Stimulated activated CD8-positive, alpha-beta memory T cell treated with anti-CD3 and anti-CD28 coated beads, Interleukin-12 subunit alpha, Interleukin-12 subunit beta, amount 100 ng/mL, for 24 hours (primary cell): ENCODE data around the gene AKT3.

Experiments used
- DNase-seq: peaks from one replicate; pipeline ENCODE4 v3.0.0-alpha.2; 2020; ENCODE audit errors: extremely low read depth

The AKT3 gene

DNA sequence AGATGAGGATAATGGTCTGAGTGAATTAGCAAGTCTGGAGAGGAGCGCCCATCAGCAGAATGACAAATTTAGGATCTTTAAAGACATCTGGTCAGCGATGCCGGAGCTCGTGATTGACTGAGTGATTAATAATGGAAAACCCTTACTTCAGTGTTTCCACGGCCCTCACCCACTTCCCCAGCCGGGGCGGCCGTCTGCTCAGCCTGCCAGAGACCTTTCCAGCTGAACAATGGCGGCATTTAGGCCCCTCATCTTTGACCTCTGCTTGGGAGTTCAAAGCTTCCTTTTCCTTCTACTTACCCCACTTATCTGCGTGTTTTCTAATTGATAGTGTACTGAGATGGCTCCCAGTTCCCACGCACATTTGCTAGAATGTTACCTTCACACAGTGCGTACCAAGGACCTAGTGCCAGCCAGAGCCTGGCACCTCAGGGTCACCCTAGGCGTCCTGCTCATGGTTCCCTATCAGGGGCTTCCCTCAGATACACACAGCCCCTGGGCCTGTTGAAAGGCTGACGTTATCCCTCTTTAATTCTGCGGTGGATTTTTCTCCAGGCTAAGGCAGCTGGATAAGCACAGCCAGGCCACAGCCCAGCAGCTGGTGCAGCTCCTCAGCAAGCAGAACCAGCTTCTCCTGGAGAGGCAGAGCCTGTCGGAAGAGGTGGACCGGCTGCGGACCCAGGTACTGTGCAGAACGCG is 361.4 kb downstream of the AKT3 start:
- no peak for DNase-seq

DNA sequence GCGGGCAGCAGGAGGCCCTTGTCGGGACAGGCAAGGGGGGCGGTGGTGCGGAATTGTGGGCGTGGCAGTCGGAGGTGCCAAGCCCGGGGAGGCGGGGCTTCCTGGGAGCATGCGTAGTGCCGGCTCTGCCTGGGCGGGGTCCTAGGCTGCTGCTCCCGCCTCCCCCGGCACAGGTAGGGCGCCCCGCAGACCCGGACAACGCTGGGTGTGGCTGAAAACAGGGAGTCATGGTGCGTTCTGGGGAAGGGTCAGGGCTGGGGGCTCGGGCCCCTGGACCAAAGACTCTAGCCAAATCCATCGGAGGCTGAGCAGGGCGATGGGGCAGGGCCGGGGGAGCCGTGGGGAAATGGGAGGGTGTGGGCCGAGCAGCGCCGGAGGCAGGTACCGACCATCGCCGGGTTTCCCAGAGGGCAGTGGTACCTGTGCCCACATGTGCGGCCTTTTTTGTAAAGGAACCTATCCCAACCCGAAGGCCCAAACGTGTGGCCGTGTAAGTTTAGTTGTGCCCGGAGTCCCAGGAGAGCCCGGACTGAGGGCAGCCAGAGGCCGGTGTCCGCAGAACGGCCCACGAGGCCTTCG is 362.3 kb downstream of the AKT3 start:
- no peak for DNase-seq

DNA sequence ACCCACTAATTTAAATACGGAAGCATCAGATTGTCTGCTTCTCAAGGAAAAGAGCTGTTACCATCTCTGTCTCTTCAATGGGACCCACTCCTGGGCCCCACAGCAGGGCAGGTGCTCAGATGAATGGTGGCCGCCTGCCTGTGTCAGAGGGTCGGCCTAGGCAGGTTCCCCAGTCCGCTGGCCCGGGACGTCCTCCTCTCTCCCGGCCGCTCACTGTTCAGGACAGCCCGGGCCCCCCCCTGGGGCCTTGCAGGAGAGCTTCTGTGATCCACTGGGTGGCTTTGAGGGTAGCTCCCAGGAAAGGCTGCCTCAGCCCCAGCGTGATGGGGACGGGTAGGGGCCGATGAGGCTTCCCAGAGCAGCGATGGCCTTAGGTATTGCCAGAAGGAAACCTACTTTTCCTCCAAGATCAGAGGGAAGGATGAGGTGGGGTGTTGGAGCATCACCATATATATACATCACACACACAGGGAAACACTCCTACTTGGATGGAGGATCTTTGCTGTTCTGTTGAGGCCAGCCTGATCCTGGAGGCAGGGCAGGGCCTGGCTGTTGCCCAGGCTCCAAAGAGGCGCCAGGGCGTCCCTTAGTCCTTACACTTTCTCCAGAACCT is 362.9 kb downstream of the AKT3 start:
- no peak for DNase-seq

DNA sequence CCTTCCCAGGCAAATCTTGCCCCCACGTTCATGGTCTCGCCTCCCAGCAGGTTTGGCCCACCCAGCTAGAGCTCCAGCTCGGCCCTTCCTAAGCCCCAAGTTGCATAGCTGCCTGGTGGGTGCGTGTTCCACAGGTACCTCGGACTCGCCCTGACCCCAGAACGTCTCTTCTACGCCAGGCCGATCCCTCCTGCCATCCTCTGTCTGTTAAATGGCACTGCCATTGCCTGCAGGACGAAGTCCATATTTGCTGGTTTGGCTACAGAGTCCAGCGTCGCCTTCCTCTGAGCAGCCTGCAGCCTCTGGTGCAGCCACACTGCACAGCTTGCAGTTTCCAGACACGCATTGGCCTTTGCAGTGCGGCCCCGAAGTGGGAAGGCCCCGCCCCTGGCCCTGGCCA is 366.1 kb downstream of the AKT3 start:
- DNase-seq, result no peak

DNA sequence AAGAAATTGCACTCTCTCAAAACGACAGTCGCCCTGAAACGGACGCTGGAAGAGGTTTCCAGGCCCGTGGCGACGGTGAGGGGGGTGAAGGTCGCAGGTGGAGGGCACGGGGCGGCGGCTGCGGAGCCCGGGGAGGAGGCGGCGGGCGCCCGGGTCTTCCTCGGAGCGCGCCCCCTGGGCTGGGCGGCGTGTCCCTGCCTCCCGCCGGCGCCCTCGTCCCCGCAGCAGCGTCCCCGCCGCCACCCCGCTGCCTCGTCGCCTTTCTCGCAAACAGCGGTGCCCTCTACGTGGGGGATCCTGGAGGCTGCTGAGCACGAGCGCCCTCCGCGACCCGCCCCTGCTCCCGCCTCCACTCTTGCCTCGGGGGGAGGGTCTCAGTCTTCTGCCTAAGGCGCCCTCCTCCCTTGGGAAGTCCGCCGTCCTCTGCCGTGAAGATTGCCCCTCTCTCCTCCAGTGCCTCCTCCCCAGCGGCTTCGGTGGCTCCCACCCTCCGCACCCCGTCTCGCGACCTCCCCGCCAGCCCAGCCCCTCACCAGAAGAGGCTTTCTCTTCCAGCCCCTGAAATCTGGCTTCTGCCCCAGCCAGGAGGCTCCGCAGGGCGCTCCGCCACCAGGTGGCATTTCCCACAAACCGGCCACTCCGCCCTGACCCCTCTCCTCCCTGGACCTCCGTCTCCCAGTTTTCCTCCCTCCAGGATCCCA is 366.8 kb downstream of the AKT3 start:
- DNase-seq, result no peak

DNA sequence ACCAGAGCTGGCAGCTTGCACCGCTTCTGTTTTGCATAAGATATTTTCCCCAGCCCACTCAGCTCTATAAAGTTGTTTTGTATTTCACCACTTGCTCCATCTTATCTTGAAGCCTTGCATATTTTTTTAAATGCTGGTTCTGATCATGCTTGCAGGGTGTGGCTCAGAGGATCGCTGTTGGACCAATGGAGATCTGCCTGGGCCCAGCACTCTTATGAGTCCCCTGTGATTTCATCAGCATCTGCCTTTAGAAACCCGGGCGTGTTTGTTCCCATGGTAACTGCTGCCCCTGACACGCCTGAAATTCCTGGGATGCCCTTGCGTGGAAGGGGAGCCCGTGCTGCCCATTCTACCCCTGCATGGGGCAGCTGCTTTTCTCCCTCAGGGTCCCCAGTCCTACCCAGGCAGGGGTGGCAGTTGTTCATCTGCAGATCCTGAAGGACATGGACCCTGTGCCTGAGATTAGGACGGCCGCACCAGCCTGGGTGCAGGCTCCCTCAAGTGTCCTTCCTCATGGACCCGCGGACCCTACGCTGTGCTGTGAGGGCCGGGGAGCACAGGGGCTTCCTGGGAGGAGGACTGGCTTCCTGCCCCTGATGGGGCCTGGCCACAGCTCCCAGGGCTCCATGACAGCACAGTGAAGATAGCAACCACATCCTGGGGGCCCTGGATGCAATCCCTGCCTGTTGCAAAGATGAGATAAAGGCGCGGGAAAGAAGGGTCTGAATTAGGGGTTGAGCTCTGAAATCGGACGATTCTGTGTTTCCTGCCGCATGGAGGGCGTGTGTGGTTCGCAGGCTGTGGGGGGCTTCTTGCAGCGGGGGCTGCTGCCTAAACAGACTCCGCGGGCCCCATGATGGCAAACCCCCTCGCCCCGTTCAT is 367.7 kb downstream of the AKT3 start:
- DNase-seq, result no peak

DNA sequence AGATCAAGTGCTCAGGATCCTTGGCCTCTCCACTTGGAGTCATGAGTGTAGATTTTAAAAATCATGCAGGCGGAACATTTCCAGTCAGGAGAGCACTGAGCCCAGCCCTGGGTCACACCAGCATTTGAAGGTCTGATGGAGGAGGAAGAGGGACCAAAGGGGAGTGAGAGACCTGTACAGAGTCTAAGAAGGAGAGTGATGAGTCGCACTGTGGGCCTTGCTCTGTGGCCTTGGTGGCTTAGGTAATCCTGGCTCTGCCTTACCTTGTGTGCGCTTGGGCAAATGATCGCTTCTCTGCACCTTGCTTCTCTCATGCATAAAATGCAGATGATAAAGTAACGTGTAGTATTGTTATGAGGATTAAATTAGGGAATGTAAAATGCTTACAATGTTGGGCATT is 368.9 kb downstream of the AKT3 start:
- DNase-seq, result no peak

DNA sequence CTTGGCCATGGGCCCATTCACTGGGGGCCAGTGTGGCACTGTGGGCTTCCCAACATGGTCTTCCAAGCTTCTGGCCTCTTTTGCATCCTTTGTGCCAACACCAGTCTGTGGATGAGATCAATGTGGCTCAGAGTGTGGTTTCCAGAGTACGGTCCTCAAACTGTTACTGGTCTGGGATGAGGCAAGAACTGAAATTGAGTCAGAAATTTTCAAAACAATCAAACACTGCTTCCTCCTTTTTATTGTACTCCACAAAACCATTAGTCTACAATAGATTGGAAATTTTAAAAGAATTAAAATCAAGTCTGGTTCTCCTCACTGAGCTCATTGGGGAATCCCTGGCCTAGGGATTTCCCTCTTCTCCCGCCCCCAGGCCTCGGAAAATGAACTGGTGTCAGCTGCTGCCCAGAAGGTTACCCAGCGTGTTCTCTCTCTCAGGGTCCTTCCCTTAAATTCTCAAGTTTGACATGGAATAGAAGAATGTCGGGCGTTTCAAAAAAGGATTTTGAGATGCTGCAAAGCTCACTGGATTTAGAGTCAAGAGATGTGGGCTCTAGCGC is 372.2 kb downstream of the AKT3 start:
- DNase-seq, result no peak

DNA sequence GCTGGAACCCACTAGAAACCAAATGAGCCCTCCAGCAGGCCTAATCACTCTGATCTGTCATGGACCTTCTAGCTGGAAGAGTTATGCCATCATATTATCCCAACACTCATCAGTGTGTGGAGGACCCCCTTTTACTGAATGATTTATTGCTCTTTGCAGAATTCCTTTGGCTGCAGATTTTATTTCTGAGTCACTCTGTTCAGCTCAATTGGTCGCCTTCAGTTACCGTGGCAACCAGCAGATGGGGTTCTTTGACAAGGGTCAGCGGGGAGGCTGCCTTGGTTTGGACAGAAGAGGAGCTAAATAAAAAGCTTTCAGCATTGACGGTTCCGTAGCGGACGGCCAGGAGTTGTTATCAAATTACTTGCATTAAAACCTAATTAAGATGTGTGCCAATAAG is 374.1 kb downstream of the AKT3 start:
- no peak for DNase-seq

DNA sequence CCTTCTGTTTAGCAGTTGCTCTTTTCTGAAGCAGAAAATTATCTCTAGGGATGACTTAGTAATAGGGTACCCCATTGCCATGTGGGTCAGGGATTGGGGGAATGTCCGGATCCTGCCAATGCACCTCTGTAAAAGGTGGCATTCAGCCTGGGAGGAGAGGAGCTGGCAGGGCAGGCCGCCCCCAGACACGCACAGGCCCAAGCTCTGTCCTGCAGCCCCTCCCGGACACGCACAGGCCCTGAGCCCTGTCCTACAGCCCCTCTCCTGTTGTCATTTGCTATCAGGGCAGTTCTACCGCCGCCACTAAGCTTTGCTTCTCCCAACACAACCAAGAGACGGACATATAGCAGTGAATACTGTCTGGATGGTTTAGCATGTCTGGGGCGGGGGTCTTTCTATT is 375.1 kb downstream of the AKT3 start:
- DNase-seq, result no peak

DNA sequence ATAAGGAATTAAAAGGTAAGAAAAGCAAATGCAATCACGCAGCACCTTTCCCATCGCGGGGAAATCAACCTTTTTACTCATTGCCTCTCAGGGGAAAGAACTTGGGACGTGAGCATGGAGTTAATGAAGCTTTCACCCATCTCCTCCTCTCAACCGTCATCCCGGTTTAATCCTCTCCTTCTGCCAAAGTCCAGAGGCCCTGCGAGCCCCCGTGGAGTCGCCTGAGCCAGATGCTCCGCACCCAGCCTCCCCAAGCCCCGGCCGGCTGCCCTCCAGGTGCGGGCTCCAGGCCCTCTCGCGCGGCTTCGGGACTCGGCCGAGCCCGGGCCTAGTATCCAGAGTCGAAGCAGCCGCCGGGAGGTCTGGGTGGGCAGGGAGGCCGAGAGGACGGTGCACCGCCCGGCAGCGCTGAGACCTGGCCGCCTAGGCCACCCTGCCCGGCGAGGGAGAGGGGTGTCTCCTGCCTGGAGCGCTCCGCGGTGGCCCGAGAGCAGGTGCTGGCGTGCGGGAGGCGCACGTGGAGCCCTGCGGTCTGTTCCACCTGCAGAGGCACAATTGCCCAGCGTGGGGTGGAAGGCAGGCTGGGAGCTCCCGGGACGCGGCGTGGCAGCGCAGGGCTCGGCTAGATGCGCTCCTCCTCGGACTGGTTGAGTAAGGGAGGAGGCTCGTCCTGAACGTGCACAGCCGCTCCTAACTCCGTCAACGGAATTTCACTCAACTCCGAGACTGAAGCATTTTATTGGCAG is 375.7 kb downstream of the AKT3 start:
- DNase-seq, result no peak

DNA sequence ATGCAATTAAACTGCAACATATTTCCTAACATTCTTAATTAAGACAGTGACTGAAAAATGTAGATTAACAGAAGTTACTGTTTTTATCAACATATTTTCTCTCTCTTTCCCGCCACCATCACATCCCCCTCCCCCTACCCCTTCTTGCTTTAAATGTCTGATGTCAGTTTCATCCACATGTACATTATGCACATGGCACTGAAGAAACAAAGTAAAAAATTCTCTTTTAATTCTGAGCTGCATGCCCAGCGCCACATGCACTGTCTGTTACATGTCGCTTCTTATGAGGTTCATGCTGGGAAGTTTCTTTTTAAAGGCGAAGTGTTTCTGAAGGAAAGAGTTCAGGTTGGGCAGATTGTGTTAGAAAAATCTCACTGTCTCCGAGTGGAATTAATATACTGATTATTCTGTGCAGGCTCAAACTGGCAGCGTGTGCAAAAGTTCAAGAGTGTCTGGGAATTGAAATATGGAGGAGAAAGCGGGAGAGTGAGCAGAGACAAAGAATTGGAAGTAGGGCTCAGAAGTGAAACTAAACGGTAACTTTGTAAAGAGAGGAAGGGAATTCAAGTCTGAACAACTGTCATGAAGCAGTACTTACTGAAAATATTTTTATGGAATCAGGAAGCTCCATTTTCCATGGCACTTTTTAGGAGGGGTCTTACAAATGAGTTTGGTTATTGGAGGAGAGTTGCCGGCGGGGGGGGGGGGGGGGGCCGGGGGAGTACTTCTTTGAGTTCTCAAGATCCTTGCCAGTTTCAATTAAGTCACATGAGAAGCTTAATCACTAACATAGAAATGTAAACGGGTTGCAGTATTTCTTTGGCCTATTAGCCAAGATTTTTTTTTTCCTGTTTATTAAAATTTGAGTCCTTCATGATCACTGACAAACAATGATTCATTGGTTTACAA is 376.6 kb downstream of the AKT3 start:
- DNase-seq, result no peak

DNA sequence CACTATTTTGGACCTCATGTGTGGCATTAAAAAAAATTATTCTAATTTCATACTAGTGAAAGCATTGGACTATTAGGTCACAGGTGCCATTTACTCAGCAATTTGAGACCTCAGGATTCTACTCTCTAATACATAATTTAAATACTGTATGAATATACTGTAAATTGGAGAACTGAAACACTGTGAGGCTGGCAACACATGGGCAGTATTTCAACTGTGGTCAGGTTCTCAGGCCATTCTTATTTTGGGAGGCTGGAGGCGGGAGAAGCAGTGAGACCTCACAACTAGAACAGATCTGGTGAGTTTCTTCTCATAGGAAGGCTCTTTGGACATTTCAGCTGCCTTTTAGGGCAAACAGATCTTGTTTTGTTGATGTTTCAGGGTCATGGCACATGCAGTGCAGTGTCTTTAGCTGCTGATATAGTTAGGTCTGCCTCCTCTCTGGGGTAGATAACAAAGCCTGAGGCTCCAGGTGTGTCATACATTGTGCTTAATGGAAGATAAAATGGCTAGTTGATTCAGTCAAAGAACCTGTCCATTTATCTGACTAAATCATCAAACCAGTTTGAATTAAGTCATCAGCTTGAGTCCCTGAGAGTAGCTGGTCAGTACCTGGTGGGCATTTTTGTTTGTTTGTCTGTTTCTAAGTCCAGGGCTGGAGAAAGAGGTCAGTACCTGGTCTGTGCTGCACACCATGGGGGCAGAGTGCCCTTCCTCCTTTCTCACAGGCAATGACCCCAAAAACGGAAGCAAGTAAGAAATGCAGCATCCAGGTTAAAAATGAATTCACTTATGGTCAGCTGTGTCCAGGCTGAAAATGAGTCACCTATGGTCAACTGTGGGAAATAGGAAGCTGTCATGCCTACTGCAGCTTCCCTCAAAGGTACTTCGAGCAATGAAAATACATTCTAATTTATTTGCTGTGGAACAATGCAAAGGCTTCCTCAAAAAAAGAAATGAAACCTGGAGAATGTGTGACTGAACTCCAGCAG is 378.0 kb downstream of the AKT3 start:
- no peak for DNase-seq

DNA sequence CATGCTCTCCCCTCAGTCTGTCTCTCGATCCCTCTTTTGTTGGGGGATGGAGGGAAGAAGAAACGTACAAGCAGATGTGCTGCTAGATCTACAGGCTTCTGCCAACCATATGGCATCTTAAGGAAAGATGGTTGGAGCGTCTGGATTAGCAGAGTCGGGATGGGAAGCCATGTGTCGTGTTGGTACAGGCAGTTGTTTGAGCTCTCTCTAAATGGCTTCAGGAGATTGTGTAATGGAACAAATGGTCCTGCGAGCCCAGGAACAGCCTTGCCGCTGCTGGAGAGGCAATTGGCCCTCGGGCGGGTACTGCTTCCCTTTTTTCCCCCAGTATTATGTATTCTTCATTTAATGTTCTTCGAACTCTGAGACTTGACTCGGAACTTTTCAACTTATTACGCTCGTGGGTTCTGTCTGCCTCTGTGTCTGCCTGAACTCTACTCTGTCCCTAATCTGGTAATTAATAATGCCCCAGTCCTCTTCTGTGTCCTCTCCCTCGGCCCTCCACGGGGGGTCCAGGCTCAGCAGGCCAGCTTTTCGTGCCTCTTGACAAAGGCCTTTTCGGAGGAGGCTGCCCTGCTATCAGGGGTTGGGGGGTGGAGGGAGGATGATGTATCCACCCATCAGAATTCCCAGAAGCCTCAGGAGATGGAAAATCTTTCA is 378.9 kb downstream of the AKT3 start:
- no peak for DNase-seq

DNA sequence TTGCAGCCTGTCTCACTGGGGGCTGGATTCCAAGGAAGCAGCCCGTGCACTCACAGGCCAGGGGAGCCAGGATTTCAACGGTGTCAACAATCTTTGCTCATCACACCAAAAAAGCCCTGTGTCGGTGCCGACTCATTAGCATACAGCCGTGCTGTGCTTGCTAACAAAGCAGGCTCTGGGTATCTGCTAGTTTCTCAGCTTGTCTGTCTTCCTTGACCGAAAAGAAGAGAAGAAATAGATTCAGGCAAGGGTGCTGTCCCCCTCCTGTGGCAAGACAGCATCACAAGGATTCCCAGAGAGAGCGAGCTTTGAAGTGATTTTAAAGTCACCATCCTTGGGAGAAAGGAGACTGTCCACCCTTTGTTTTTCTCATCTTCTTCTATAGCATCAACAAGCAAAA is 379.5 kb downstream of the AKT3 start:
- no peak for DNase-seq

DNA sequence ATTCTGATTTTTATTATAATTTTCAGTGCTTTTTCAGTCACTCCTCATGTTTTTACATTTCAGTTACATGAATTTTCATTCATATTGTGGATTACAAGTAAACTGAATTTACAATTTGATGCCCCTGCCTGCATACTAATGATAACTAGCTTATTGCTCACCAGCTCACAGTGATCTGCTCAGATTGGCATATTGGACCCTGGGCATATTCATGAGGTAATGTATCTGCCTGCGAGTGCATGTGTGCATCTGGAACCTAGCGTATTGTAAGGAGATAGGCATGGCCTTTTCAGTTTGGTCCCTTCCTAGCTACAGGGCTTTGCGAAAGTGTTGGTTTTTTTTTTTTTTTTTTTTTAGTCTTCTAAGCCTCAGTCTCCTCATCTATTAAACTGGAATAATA is 380.5 kb downstream of the AKT3 start:
- no peak for DNase-seq

DNA sequence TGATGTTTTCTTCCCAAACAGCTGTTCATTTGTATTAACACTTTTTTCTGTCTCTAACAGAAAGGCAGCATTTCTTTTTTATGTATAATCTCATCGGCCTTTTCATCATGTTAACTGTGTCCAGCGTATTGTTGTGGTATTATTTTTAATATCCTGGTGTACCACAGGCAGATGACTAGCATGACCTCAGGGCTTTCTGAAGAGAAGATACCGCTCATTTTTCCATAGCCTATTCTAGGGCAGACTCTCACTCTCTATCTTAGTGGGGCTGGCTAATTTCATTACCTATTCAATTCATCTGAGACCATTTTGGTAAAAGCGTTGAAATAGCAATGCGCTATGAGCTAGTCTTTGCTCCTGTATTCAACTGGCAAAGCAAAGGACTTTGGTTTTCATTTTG is 384.3 kb downstream of the AKT3 start:
- no peak for DNase-seq

DNA sequence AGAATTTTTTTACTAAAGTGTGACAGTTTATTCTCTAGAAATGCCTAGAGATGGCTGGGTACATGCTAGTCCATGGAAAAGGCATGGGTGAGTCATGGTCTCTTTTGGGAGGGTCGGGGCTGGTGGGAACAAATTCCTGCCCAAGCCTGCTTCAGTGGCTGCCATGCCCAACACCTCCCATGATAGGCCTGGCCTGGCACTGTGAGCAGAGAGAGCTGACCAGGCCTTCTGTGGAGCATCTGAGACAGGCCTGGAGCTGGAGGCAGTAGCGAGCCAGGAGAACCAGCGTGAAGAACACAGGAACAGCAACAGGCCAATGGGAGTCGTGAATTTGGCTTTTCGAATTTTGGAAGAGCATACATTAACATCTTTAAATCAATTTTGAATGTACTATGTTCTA is 385.0 kb downstream of the AKT3 start:
- DNase-seq, result no peak
